Stomach (tissue), 4 donors: Measurements from ENCODE around the gene CLEC19A.

Experiments
- CTCF ChIP-seq, 7 experiments: fragments of 450-650 bp in 4 of 7; fragments of 200-600 bp in 3 of 7; sonication (generic) in 3 of 7; IDR thresholded peaks; one replicate each; pipeline ENCODE4 v1.5.1; 2016 to 2019; ENCODE audit warnings: antibody characterized with exemption in 7 of 7, control low read depth in 2 of 7, mild to moderate bottlenecking in 1 of 7
- POLR2AphosphoS5 ChIP-seq, 3 donors: sonication (generic); formaldehyde crosslinking; IDR thresholded peaks; one replicate each; pipeline ENCODE4 v1.6.1; 2016; ENCODE audit warnings: antibody characterized with exemption in 3 of 3

GRCh38 chr16:19307587-19308241, 22.2 kb downstream of the CLEC19A start:
- TF ChIP-seq POLR2AphosphoS5 (IDR thresholded peaks at IDR 0.05): no peak
- TF ChIP-seq CTCF (IDR thresholded peaks at IDR 0.05): no peak
